HG03103 (cell line): ENCODE results near the gene NBPF26.
"Not testable (repeated sequence)": the region's sequence is repeated elsewhere in the genome, so short reads cannot be mapped to it uniquely, and the experiment has no call there.

Source experiments
- ATAC-seq: cut with Tn5 transposase; IDR thresholded peaks from one replicate; pipeline ENCODE4 v1.9.1; 2021; ENCODE audit warnings: low read depth; ENCODE audit not compliant: unreplicated experiment

The NBPF26 gene

GRCh38 chr1:120723715-120724402, at the start of gene NBPF26:
NBPF26 (plus strand) TSS chr1:120723945.
- not testable (repeated sequence) for ATAC-seq

- ATAC-seq, result not testable (repeated sequence)
Measured at GRCh38 chr1:120680106-120680819, 43.5 kb upstream of the NBPF26 start.

GRCh38 chr1:120680938-120681337, 42.8 kb upstream of the NBPF26 start:
- not testable (repeated sequence) for ATAC-seq

- ATAC-seq, result not testable (repeated sequence)
Measured at GRCh38 chr1:120684397-120684796, 39.3 kb upstream of the NBPF26 start.

- not testable (repeated sequence) for ATAC-seq
Measured at GRCh38 chr1:120685622-120686021, 38.1 kb upstream of the NBPF26 start.

GRCh38 chr1:120687250-120687649, 36.5 kb upstream of the NBPF26 start:
- not testable (repeated sequence) for ATAC-seq

- ATAC-seq, result not testable (repeated sequence)
Measured at GRCh38 chr1:120700807-120701562, 22.8 kb upstream of the NBPF26 start.

GRCh38 chr1:120723358-120723714, 409 bp upstream of the NBPF26 start:
- not testable (repeated sequence) for ATAC-seq

GRCh38 chr1:120724507-120724906, 762 bp downstream of the NBPF26 start:
- not testable (repeated sequence) for ATAC-seq

GRCh38 chr1:120728811-120729210, 5.1 kb downstream of the NBPF26 start:
- ATAC-seq, result not testable (repeated sequence)

- ATAC-seq, result not testable (repeated sequence)
Measured at GRCh38 chr1:120769090-120769489, 45.3 kb downstream of the NBPF26 start.

- not testable (repeated sequence) for ATAC-seq
Measured at GRCh38 chr1:120805452-120805851, 81.7 kb downstream of the NBPF26 start.

GRCh38 chr1:120811822-120812221, 88.1 kb downstream of the NBPF26 start:
- not testable (repeated sequence) for ATAC-seq

GRCh38 chr1:120825051-120825450, 101.3 kb downstream of the NBPF26 start:
- not testable (repeated sequence) for ATAC-seq

GRCh38 chr1:120826623-120827022, 102.9 kb downstream of the NBPF26 start:
- not testable (repeated sequence) for ATAC-seq

GRCh38 chr1:120844186-120844944, 120.6 kb downstream of the NBPF26 start:
- not testable (repeated sequence) for ATAC-seq

- not testable (repeated sequence) for ATAC-seq
Measured at GRCh38 chr1:120844945-120845330, 121.2 kb downstream of the NBPF26 start.

GRCh38 chr1:120849400-120850286, 125.9 kb downstream of the NBPF26 start:
- ATAC-seq, result not testable (repeated sequence)

GRCh38 chr1:120850287-120850536, 126.5 kb downstream of the NBPF26 start:
- not testable (repeated sequence) for ATAC-seq
